ENCODE data around the gene CFAP74. TPM values are rescaled to one million over a fixed set of nuclear protein-coding genes. Genes with fewer than 3 reads are reported as not detected.
A peak's percentile ranks its signal among the peaks of the same experiment; 100 is the strongest.

Gene CFAP74
- total and polyA plus RNA-seq, 2 experiments from 2014 or later: not detected

- no peak overlapping the region for H3K4me2 ChIP-seq
- no peaks in the 10 kb centered on the region for H3K79me2 ChIP-seq
- WGBS (ENCODE audit: low lambda C conversion rate, missing lambda C conversion rate): 73% methylated on average over 18 of the region's 20 CpGs
- no peak overlapping the region for H2AFZ ChIP-seq
- no peaks in the 10 kb centered on the region for H3K9me3 ChIP-seq (ENCODE audit: low read depth)
- H3K4me1 ChIP-seq (ENCODE audit: insufficient read depth): peaks cover 12% of the 10 kb centered on the region
- H3K4me3 ChIP-seq: no peak overlapping the region
- no peaks in the 10 kb centered on the region for H3K36me3 ChIP-seq (replicated peaks; ENCODE audit: insufficient read depth, low read depth)
- no peaks in the 10 kb centered on the region for H4K20me1 ChIP-seq (ENCODE audit: insufficient read depth, poor library complexity, severe bottlenecking)
- no peak overlapping the region for H3K27ac ChIP-seq
- DNase-seq (ENCODE audit: low spot score): peak; percentile 25
- no peaks in the 10 kb centered on the region for H3K9me2 ChIP-seq (replicated peaks; ENCODE audit: insufficient read depth)
- no peaks in the 10 kb centered on the region for H3K27me3 ChIP-seq
- TF ChIP-seq EZH2phosphoT487 (IDR thresholded peaks at IDR 0.05; ENCODE audit: low read depth, severe bottlenecking, unreplicated experiment) (no peak), EZH2 (IDR thresholded peaks at IDR 0.05; ENCODE audit: borderline replicate concordance) (no peak)
- TF ChIP-seq, protein P1, sequence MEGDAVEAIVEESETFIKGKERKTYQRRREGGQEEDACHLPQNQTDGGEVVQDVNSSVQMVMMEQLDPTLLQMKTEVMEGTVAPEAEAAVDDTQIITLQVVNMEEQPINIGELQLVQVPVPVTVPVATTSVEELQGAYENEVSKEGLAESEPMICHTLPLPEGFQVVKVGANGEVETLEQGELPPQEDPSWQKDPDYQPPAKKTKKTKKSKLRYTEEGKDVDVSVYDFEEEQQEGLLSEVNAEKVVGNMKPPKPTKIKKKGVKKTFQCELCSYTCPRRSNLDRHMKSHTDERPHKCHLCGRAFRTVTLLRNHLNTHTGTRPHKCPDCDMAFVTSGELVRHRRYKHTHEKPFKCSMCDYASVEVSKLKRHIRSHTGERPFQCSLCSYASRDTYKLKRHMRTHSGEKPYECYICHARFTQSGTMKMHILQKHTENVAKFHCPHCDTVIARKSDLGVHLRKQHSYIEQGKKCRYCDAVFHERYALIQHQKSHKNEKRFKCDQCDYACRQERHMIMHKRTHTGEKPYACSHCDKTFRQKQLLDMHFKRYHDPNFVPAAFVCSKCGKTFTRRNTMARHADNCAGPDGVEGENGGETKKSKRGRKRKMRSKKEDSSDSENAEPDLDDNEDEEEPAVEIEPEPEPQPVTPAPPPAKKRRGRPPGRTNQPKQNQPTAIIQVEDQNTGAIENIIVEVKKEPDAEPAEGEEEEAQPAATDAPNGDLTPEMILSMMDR (IDR thresholded peaks at IDR 0.05; ENCODE audit: poor library complexity): no peak
Observed at GRCh38 chr1:1914101-1914970, 89.2 kb downstream of the CFAP74 start.

GRCh38 chr1:1911350-1912041 lies 92.1 kb downstream of the CFAP74 start:
- no peaks in the 10 kb centered on the region for H3K36me3 ChIP-seq (replicated peaks; ENCODE audit: insufficient read depth, low read depth)
- TF ChIP-seq, protein P1 (IDR thresholded peaks at IDR 0.05; ENCODE audit: poor library complexity): no peak
- no peak for TF ChIP-seq EZH2phosphoT487 (IDR thresholded peaks at IDR 0.05; ENCODE audit: low read depth, severe bottlenecking, unreplicated experiment)
- TF ChIP-seq EZH2 (IDR thresholded peaks at IDR 0.05; ENCODE audit: borderline replicate concordance): no peak

GRCh38 chr1:1910651-1911331 lies 92.8 kb downstream of the CFAP74 start:
- Histone ChIP-seq H3K27ac (no peak overlapping the region), H3K9me2 (replicated peaks; ENCODE audit: insufficient read depth) (no peaks in the 10 kb centered on the region), H3K79me2 (peaks cover 9% of the 10 kb centered on the region), H4K20me1 (ENCODE audit: insufficient read depth, poor library complexity, severe bottlenecking) (no peaks in the 10 kb centered on the region), H3K4me3 (no peak overlapping the region), H3K36me3 (replicated peaks; ENCODE audit: insufficient read depth, low read depth) (no peaks in the 10 kb centered on the region), H2AFZ (no peak overlapping the region), H3K9me3 (ENCODE audit: low read depth) (no peaks in the 10 kb centered on the region), H3K27me3 (no peaks in the 10 kb centered on the region), H3K4me2 (no peak overlapping the region), H3K4me1 (ENCODE audit: insufficient read depth) (peaks cover 16% of the 10 kb centered on the region)
- DNase-seq (ENCODE audit: low spot score): peak; percentile 6
- 95% methylated on average over 20 of the region's 22 CpGs for WGBS (ENCODE audit: low lambda C conversion rate, missing lambda C conversion rate)
- TF ChIP-seq EZH2phosphoT487 (IDR thresholded peaks at IDR 0.05; ENCODE audit: low read depth, severe bottlenecking, unreplicated experiment): no peak
- TF ChIP-seq, protein P1 (IDR thresholded peaks at IDR 0.05; ENCODE audit: poor library complexity): no peak

More at GRCh38 chr1:1911350-1912041, 92.1 kb downstream of the CFAP74 start:
- H3K27ac ChIP-seq: no peak overlapping the region
- H3K27me3 ChIP-seq: no peaks in the 10 kb centered on the region
- no peaks in the 10 kb centered on the region for H4K20me1 ChIP-seq (ENCODE audit: insufficient read depth, poor library complexity, severe bottlenecking)
- no peak overlapping the region for H3K4me3 ChIP-seq
- H3K4me1 ChIP-seq (ENCODE audit: insufficient read depth): peaks cover 16% of the 10 kb centered on the region
- 91% methylated on average over 12 of the region's 13 CpGs for WGBS (ENCODE audit: low lambda C conversion rate, missing lambda C conversion rate)
- no peak overlapping the region for H2AFZ ChIP-seq
- DNase-seq (ENCODE audit: low spot score): peak; percentile 3
- no peak overlapping the region for H3K4me2 ChIP-seq
- H3K9me2 ChIP-seq (replicated peaks; ENCODE audit: insufficient read depth): no peaks in the 10 kb centered on the region
- H3K79me2 ChIP-seq: peaks cover 9% of the 10 kb centered on the region
- no peaks in the 10 kb centered on the region for H3K9me3 ChIP-seq (ENCODE audit: low read depth)
